H1 (cell line): Measurements from ENCODE around the gene UQCC5. TPM values are rescaled to one million over a fixed set of nuclear protein-coding genes. Genes with fewer than 3 reads are reported as not detected.

Experiments
- CTCF ChIA-PET: fragments of 300-600 bp; sonication (Branson Sonifier 250); formaldehyde crosslinking; loops from one replicate; lab custom pipeline; 2021; ENCODE audit not compliant: partially characterized antibody; lab: Charles Lee
- POLR2A ChIA-PET: fragments of 300-600 bp; sonication (Branson Sonifier 250); formaldehyde crosslinking; loops from one replicate; lab custom pipeline; 2021; ENCODE audit warnings: inconsistent platforms; ENCODE audit not compliant: partially characterized antibody; lab: Charles Lee
- DNase-seq, 2 experiments: peaks; one replicate each; pipeline versions ENCODE4 v3.0.0 to v3.0.0-alpha.2; 2010 to 2022; ENCODE audit warnings: low spot score in 2 of 2, low read depth in 1 of 2, mixed read lengths in 1 of 2
- FAIRE-seq: peaks from 2 replicates; lab custom pipeline; 2011; peaks lifted over from hg19 to GRCh38; lab: Jason Lieb, UNC
- H2AFZ ChIP-seq: 2 replicates; pipeline ENCODE4 v1.8.1; 2012; ENCODE audit warnings: low read length, inconsistent platforms
- H2AK5ac ChIP-seq: 2 replicates; pipeline ENCODE4 v1.6.1; 2013; ENCODE audit warnings: low read depth, low read length
- H2BK120ac ChIP-seq: replicated peaks from 2 replicates; pipeline ENCODE3; 2013; ENCODE audit warnings: low read depth, low read length, inconsistent platforms
- H2BK12ac ChIP-seq: 2 replicates; pipeline ENCODE4 v1.6.1; 2013; ENCODE audit warnings: low read depth, low read length
- H2BK15ac ChIP-seq: 2 replicates; pipeline ENCODE4 v1.6.1; 2013; ENCODE audit warnings: low read length
- H2BK20ac ChIP-seq: 2 replicates; pipeline ENCODE4 v1.6.1; 2013; ENCODE audit warnings: low read length
- H2BK5ac ChIP-seq: 2 replicates; pipeline ENCODE4 v1.6.1; 2013; ENCODE audit warnings: low read depth, low read length
- H3K14ac ChIP-seq: 2 replicates; pipeline ENCODE4 v1.6.1; 2013; ENCODE audit warnings: inconsistent platforms; ENCODE audit not compliant: insufficient read length
- H3K18ac ChIP-seq: 2 replicates; pipeline ENCODE4 v1.6.1; 2013; ENCODE audit warnings: low read length; ENCODE audit errors: extremely low read depth
- H3K23ac ChIP-seq: 2 replicates; pipeline ENCODE4 v1.6.1; 2013; ENCODE audit warnings: inconsistent platforms; ENCODE audit not compliant: insufficient read length
- H3K23me2 ChIP-seq: 2 replicates; pipeline ENCODE4 v1.6.1; 2013; ENCODE audit warnings: low read depth, low read length
- H3K27ac ChIP-seq: 2 replicates; pipeline ENCODE4 v1.6.1; 2011; ENCODE audit warnings: low read depth, low read length, inconsistent platforms
- H3K27me3 ChIP-seq, 4 experiments: replicated peaks in 1 of 4; 1 replicate in 1 of 4; 2 replicates in 3 of 4; pipeline versions ENCODE4 v1.6.1 to v1.8.1; 2011 to 2013; ENCODE audit warnings: low read length in 3 of 4, mild to moderate bottlenecking in 3 of 4, inconsistent platforms in 2 of 4, mixed read lengths in 2 of 4, moderate library complexity in 1 of 4; ENCODE audit not compliant: control insufficient read depth in 3 of 4, insufficient read depth in 3 of 4; ENCODE audit errors: extremely low read depth in 1 of 4
- H3K36me3 ChIP-seq, 4 experiments: 2 replicates each; pipeline versions ENCODE4 v1.6.1 to v1.8.1; 2011 to 2013; ENCODE audit warnings: mild to moderate bottlenecking in 4 of 4, low read length in 3 of 4, moderate library complexity in 2 of 4, control low read depth in 1 of 4, inconsistent platforms in 1 of 4; ENCODE audit not compliant: insufficient read depth in 4 of 4, control insufficient read depth in 2 of 4
- H3K4ac ChIP-seq: replicated peaks from 2 replicates; pipeline ENCODE3; 2013; ENCODE audit warnings: low read length, low read depth, mixed read lengths, inconsistent platforms; ENCODE audit not compliant: insufficient read length
- H3K4me1 ChIP-seq, 4 experiments: replicated peaks in 1 of 4; 1 replicate in 1 of 4; 2 replicates in 3 of 4; pipeline versions ENCODE4 v1.6.1 to v1.8.1; 2011 to 2013; ENCODE audit warnings: low read length in 3 of 4, inconsistent platforms in 2 of 4, mixed read lengths in 1 of 4; ENCODE audit not compliant: insufficient read depth in 4 of 4, control insufficient read depth in 3 of 4
- H3K4me2 ChIP-seq, 2 experiments: 2 replicates each; pipeline versions ENCODE4 v1.6.1 to v1.8.1; 2011 to 2013; ENCODE audit warnings: low read depth in 2 of 2, low read length in 2 of 2, control low read depth in 1 of 2, inconsistent platforms in 1 of 2, mild to moderate bottlenecking in 1 of 2; ENCODE audit not compliant: insufficient read depth in 1 of 2
- H3K4me3 ChIP-seq, 4 experiments: fragments of 200-600, 300-600 bp in 1 of 4; sonication (generic), shearing (Covaris generic), sonication (Bioruptor Twin) in 1 of 4; 2 replicates each; pipeline versions ENCODE4 v1.5.1 to v1.8.1; 2011 to 2016; ENCODE audit warnings: low read length in 4 of 4, low read depth in 3 of 4, control low read depth in 2 of 4, inconsistent platforms in 2 of 4, mild to moderate bottlenecking in 2 of 4, mixed read lengths in 1 of 4, moderate library complexity in 1 of 4; ENCODE audit not compliant: insufficient read depth in 2 of 4; ENCODE audit errors: extremely low read depth in 1 of 4
- H3K56ac ChIP-seq: replicated peaks from 2 replicates; pipeline ENCODE3; 2013; ENCODE audit warnings: low read depth, mild to moderate bottlenecking, mixed read lengths, low read length, inconsistent platforms; ENCODE audit not compliant: insufficient read length
- H3K79me1 ChIP-seq: 2 replicates; pipeline ENCODE4 v1.6.1; 2013; ENCODE audit warnings: low read depth, low read length, control low read depth
- H3K79me2 ChIP-seq, 2 experiments: 2 replicates each; pipeline versions ENCODE4 v1.6.1 to v1.8.1; 2012 to 2013; ENCODE audit warnings: low read length in 2 of 2, mild to moderate bottlenecking in 2 of 2, inconsistent platforms in 1 of 2; ENCODE audit not compliant: insufficient read depth in 2 of 2, control insufficient read depth in 1 of 2
- H3K9ac ChIP-seq, 4 experiments: replicated peaks in 1 of 4; 1 replicate in 1 of 4; 2 replicates in 3 of 4; pipeline versions ENCODE4 v1.6.1 to v1.8.1; 2011 to 2013; ENCODE audit warnings: low read depth in 3 of 4, low read length in 3 of 4, control low read depth in 2 of 4, mild to moderate bottlenecking in 2 of 4, moderate library complexity in 2 of 4, inconsistent platforms in 1 of 4; ENCODE audit errors: extremely low read depth in 1 of 4
- H3K9me3 ChIP-seq, 2 experiments: 2 replicates each; pipeline versions ENCODE4 v1.6.1 to v1.8.1; 2012 to 2013; ENCODE audit warnings: mild to moderate bottlenecking in 2 of 2, moderate library complexity in 2 of 2, control low read depth in 1 of 2, inconsistent platforms in 1 of 2, low read depth in 1 of 2, low read length in 1 of 2, mixed read lengths in 1 of 2; ENCODE audit not compliant: insufficient read depth in 2 of 2
- H4K20me1 ChIP-seq, 2 experiments: replicated peaks in 1 of 2; 2 replicates each; pipeline versions ENCODE3 to v1.8.1; 2011 to 2013; ENCODE audit warnings: inconsistent platforms in 2 of 2, low read length in 2 of 2, mild to moderate bottlenecking in 1 of 2; ENCODE audit not compliant: insufficient read depth in 2 of 2, control insufficient read depth in 1 of 2
- H4K5ac ChIP-seq: 2 replicates; pipeline ENCODE4 v1.6.1; 2013; ENCODE audit warnings: low read length, low read depth, mixed read lengths, inconsistent platforms; ENCODE audit not compliant: insufficient read length
- H4K8ac ChIP-seq: 2 replicates; pipeline ENCODE4 v1.8.0; 2013; ENCODE audit warnings: mild to moderate bottlenecking, moderate library complexity, low read length, inconsistent platforms; ENCODE audit not compliant: insufficient read depth; ENCODE audit errors: extremely low read depth
- H4K91ac ChIP-seq: replicated peaks from 2 replicates; pipeline ENCODE3; 2013; ENCODE audit warnings: low read length, mixed read lengths, inconsistent platforms; ENCODE audit not compliant: insufficient read length
- SAP30 ChIP-seq: fragments of 300-600 bp; sonication (generic); IDR thresholded peaks from 2 replicates; pipeline ENCODE4 v1.7.1; 2012; ENCODE audit warnings: low read length, moderate library complexity, mild to moderate bottlenecking, inconsistent platforms; ENCODE audit not compliant: insufficient read depth, insufficient replicate concordance
- YY1 ChIP-seq: IDR thresholded peaks from 2 replicates; pipeline ENCODE4 v1.6.1; 2011; ENCODE audit warnings: low read depth, mild to moderate bottlenecking, low read length
- WGBS, 2 experiments: shearing (Covaris generic) in 1 of 2; methylation state at CpG; one replicate each; pipeline versions ENCODE4 v1.1.6 to v1.1.7; 2013 to 2015; ENCODE audit warnings: low lambda C conversion rate in 2 of 2, mixed read lengths in 2 of 2, inconsistent platforms in 1 of 2, low coverage in 1 of 2, missing lambda C conversion rate in 1 of 2; ENCODE audit not compliant: insufficient replicate concordance in 2 of 2, insufficient coverage in 1 of 2, insufficient read length in 1 of 2; ENCODE audit errors: extremely low coverage in 1 of 2, missing lambda C conversion rate in 1 of 2; 5-methylcytosine and 5-hydroxymethylcytosine counted together
- polyA plus RNA-seq, 7 experiments: library from polyadenylated mRNA; depleted of rRNA in 3 of 7; stranded (reverse) in 5 of 7; unstranded in 2 of 7; fragments of >200 nt in 5 of 7; fragments of 200-250 nt in 2 of 7; gene quantifications; 1 replicate in 5 of 7; 2 replicates in 1 of 7; 4 replicates in 1 of 7; pipeline versions ENCODE4 v1.2.1 to v1.2.3, GENCODE V29; 2011 to 2013; ENCODE audit warnings: missing spikeins in 2 of 7, mixed read lengths in 2 of 7
- total RNA-seq: library from RNA; stranded (reverse); fragmentation: NEBNext Ultra II Directional; extraction: Animal tissue kit (Norgen Biotek cat#: 25700); gene quantifications from 2 replicates; pipeline ENCODE4 v1.2.1, GENCODE V29; 2021

UQCC5 gene
- total and polyA plus RNA-seq, 2 of the 8 experiments (the other 6 are each of a cell fraction or from before 2014, with no cell fraction given) = 35.0 to 37.7 TPM

GRCh38 chr3:52536112-52536368 is 365 bp upstream of the UQCC5 start:
- ChIA-PET CTCF (interaction anchor here (0.8 to 1.0 kb wide), 4 partner anchors 9 to 64 kb away, joined by 3 to 5 read pairs (median 4); no protein-coding TSS in a partner anchor), POLR2A (interaction anchor here (0.6 to 2.6 kb wide), 17 partner anchors 9 to 112 kb away, joined by 3 to 16 read pairs (median 4); partner anchors contain the start of gene TNNC1)
- Histone ChIP-seq H4K20me1 (peaks cover 12 to 27% of the 10 kb centered on the region in 2 experiments), H2BK12ac (no peak overlapping the region), H3K9ac (no peak overlapping the region), H3K18ac (no peak overlapping the region), H3K79me1 (peaks cover 23% of the 10 kb centered on the region), H3K4ac (no peak overlapping the region), H4K91ac (no peak overlapping the region), H2AFZ (no peak overlapping the region), H4K5ac (no peak overlapping the region), H3K56ac (no peak overlapping the region), H3K4me1 (peaks cover 7 to 33% (median 19%) of the 10 kb centered on the region in 4 experiments), H3K27ac (no peak overlapping the region), H3K23me2 (peaks cover 26% of the 10 kb centered on the region), H2AK5ac (no peak overlapping the region), H3K4me2 (peak overlapping the region; percentile 39 to 89; a peak in 3 of 4 replicates), H2BK20ac (no peak overlapping the region), H2BK5ac (no peak overlapping the region), H3K23ac (no peak overlapping the region), H2BK120ac (no peak overlapping the region), H3K14ac (no peak overlapping the region), H3K4me3 (peak overlapping the region in 2 of 4 experiments; percentile 3 to 31; a peak in 3 of 8 replicates), H3K36me3 (peaks cover 0 to 8% (median 0%) of the 10 kb centered on the region in 4 experiments; a peak in 4 of 8 replicates), H3K79me2 (peaks cover 12 to 49% of the 10 kb centered on the region in 2 experiments), H2BK15ac (no peak overlapping the region), H3K27me3 (no peaks in the 10 kb centered on the region), H3K9me3 (no peaks in the 10 kb centered on the region), H4K8ac (no peak overlapping the region)
- FAIRE-seq (no peak), DNase-seq (no peak)
- 30% methylated on average over 9 of the region's 9 CpGs; no CpG with 5 or more reads in 1 of the 2 experiments for WGBS, 2 experiments
- TF ChIP-seq SAP30 (no peak), YY1 (peak; percentile 84)
